Liver (tissue), 9 donors: ENCODE data around the gene PPP1R14D. TPM values are rescaled to one million over a fixed set of nuclear protein-coding genes. Genes with fewer than 3 reads are reported as not detected.

Experiments used
- DNase-seq: peaks from one replicate; pipeline ENCODE4 v3.0.0-alpha.2; 2017; ENCODE audit warnings: low spot score
- H3K27ac ChIP-seq, 2 donors: one replicate each; pipeline ENCODE4 v1.7.0; 2013; ENCODE audit warnings: inconsistent platforms in 2 of 2, low read length in 2 of 2, control low read depth in 1 of 2, low read depth in 1 of 2, mild to moderate bottlenecking in 1 of 2
- H3K27me3 ChIP-seq, 4 donors: one replicate each; pipeline versions ENCODE4 v1.6.1 to v1.7.0; 2013; ENCODE audit warnings: low read length in 3 of 4, inconsistent platforms in 1 of 4, mild to moderate bottlenecking in 1 of 4, moderate library complexity in 1 of 4; ENCODE audit not compliant: control insufficient read depth in 4 of 4, insufficient read depth in 4 of 4
- H3K36me3 ChIP-seq, 4 donors: one replicate each; pipeline versions ENCODE4 v1.6.1 to v1.7.0; 2013; ENCODE audit warnings: low read length in 3 of 4, mild to moderate bottlenecking in 3 of 4, low read depth in 1 of 4, moderate library complexity in 1 of 4; ENCODE audit not compliant: control insufficient read depth in 4 of 4, insufficient read depth in 3 of 4
- H3K4me1 ChIP-seq, 4 donors: one replicate each; pipeline versions ENCODE4 v1.6.1 to v1.7.0; 2013; ENCODE audit warnings: low read length in 3 of 4, mild to moderate bottlenecking in 3 of 4, moderate library complexity in 1 of 4; ENCODE audit not compliant: control insufficient read depth in 4 of 4, insufficient read depth in 4 of 4
- H3K4me3 ChIP-seq, 3 donors: one replicate each; pipeline versions ENCODE4 v1.6.1 to v1.7.0; 2013; ENCODE audit warnings: low read length in 3 of 3, control low read depth in 1 of 3, low read depth in 1 of 3, mild to moderate bottlenecking in 1 of 3
- H3K9ac ChIP-seq, 2 donors: one replicate each; pipeline ENCODE4 v1.7.0; 2013; ENCODE audit warnings: low read length in 2 of 2, mild to moderate bottlenecking in 2 of 2, moderate library complexity in 2 of 2, control low read depth in 1 of 2, low read depth in 1 of 2
- H3K9me3 ChIP-seq, 4 donors: one replicate each; pipeline versions ENCODE4 v1.6.1 to v1.7.0; 2013; ENCODE audit warnings: low read length in 3 of 4; ENCODE audit not compliant: control insufficient read depth in 4 of 4
- FOXA2 ChIP-seq: IDR thresholded peaks from 2 replicates; pipeline ENCODE4 v1.6.1; 2016; ENCODE audit warnings: antibody characterized with exemption
- RXRA ChIP-seq, 2 donors: IDR thresholded peaks; 2 replicates each; pipeline ENCODE4 v1.6.1; 2017 to 2018; ENCODE audit warnings: antibody characterized with exemption in 2 of 2, mild to moderate bottlenecking in 1 of 2
- TAF1 ChIP-seq: conservative IDR thresholded peaks from 2 replicates; pipeline ENCODE4 v1.6.1; 2016; ENCODE audit warnings: antibody characterized with exemption, mild to moderate bottlenecking
- WGBS: extraction: QIAGEN DNeasy Blood & Tissue Kit; methylation state at CpG from one replicate; pipeline ENCODE4 v1.1.7; 2013; 5-methylcytosine and 5-hydroxymethylcytosine counted together
- polyA plus RNA-seq, 2 donors: library from polyadenylated mRNA; stranded (reverse) in 1 of 2; unstranded in 1 of 2; fragments of 200-250 nt in 1 of 2; fragments of >200 nt in 1 of 2; fragmentation: Nextera tagmentation in 1 of 2; extraction: Ambion mirVana in 1 of 2; gene quantifications; one replicate each; pipeline versions ENCODE4 v1.2.1 to v1.2.3, GENCODE V29; 2013 to 2015
- total RNA-seq, 2 donors: library from RNA; depleted of rRNA; stranded (reverse); fragments of >200 nt; gene quantifications; one replicate each; pipeline ENCODE4 v1.2.3, GENCODE V29; 2014
- TF ChIP-seq, protein P1 (sequence below): IDR thresholded peaks from 2 replicates; pipeline ENCODE4 v1.6.1; 2016; ENCODE audit warnings: antibody characterized with exemption
- TF ChIP-seq, protein P2 (sequence below): fragments of 150-350 bp; IDR thresholded peaks from 2 replicates; pipeline ENCODE4 v1.5.1; 2017; ENCODE audit warnings: improper control_type of control experiment, low read depth, low read length; ENCODE audit not compliant: missing input control
- TF ChIP-seq, protein P3 (sequence below): IDR thresholded peaks from 2 replicates; pipeline ENCODE4 v1.6.1; 2016; ENCODE audit warnings: antibody characterized with exemption
- donor health status: healthy.
- donor health status: healthy.
- donor health status: healthy.
- donor health status: healthy.
- donor health status: healthy.

The PPP1R14D gene
- total and polyA plus RNA-seq, 4 donors = not detected

DNA sequence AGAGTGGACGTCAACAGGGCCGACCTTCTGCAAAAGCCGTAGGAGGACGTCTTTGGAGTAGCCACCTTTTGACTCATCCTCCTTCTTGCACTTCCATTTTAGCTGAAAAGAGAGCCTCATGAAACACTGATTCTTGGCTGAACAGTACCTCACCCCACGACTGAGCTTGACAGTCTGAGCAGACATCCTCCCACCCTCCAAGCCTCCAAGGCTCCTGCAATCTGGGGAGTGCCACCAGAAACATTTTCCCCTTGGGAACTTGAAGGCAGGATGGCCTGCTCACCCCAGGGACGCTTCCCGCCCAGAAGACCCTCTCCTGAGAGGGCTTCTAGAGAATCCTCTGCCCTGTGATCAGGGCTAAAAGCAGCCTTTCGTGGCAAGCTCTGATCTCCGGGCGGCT is 53.5 kb downstream of the PPP1R14D start:
- Histone ChIP-seq H3K27me3 (no peaks in the 10 kb centered on the region), H3K4me3 (no peak overlapping the region), H3K9ac (no peak overlapping the region), H3K27ac (no peak overlapping the region), H3K36me3 (peaks cover 4 to 33% (median 22%) of the 10 kb centered on the region in 4 donors), H3K4me1 (peaks cover 4 to 43% (median 36%) of the 10 kb centered on the region in 4 donors), H3K9me3 (no peaks in the 10 kb centered on the region)
- TF ChIP-seq, protein P1, sequence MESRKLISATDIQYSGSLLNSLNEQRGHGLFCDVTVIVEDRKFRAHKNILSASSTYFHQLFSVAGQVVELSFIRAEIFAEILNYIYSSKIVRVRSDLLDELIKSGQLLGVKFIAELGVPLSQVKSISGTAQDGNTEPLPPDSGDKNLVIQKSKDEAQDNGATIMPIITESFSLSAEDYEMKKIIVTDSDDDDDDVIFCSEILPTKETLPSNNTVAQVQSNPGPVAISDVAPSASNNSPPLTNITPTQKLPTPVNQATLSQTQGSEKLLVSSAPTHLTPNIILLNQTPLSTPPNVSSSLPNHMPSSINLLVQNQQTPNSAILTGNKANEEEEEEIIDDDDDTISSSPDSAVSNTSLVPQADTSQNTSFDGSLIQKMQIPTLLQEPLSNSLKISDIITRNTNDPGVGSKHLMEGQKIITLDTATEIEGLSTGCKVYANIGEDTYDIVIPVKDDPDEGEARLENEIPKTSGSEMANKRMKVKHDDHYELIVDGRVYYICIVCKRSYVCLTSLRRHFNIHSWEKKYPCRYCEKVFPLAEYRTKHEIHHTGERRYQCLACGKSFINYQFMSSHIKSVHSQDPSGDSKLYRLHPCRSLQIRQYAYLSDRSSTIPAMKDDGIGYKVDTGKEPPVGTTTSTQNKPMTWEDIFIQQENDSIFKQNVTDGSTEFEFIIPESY = no peak
- TF ChIP-seq RXRA (IDR thresholded peaks at IDR 0.05) = no peak
- no peak for DNase-seq
- 95% methylated on average over 10 of the region's 10 CpGs for WGBS

DNA sequence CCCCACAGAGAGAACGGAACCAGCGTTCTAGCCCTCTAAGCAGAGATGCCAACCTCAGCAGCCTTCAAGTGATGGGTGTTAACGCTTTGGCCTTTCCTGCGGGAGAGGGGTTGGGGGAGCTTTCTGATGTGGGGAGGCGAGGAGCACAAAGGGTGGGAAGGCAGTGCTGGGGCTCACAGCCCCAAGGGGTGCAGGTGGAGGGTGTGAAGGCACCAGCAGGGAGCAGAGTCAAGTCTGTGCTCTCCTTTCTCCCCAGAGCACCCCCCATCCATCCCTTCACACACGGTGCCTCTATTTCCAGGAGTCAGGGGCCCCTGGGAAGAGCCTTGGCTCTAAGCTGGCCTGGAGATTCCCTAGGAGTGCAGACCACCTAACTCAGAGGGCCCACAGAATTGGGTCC is 54.6 kb downstream of the PPP1R14D start:
- Histone ChIP-seq H3K27me3 (no peaks in the 10 kb centered on the region), H3K4me1 (peaks cover 4 to 54% (median 39%) of the 10 kb centered on the region in 4 donors)
- 92% methylated on average over 6 of the region's 6 CpGs for WGBS

DNA sequence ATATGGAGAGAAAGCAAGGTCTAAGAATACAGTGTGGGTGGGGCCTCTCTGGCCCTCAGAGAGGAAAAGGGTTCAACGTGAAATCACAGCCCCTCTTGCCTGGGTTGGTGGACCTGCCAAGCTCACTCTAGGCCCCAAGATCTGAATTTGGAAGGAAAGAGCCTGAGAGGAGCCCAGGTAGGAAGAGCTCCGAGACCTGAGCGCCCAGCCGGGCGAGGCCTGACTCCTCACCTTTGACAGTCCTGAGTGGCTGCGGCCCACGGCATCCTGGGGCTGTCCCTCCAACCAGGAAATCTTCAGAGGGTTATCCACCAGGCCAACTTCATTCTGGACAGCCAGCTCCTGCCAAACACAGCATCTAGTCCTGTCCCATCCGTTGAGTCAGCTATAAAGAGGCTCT is 55.0 kb downstream of the PPP1R14D start:
- TF ChIP-seq, protein P1 = no peak
- TF ChIP-seq RXRA (IDR thresholded peaks at IDR 0.05) = no peak
- TF ChIP-seq TAF1 = no peak
- TF ChIP-seq FOXA2 = no peak
- TF ChIP-seq, protein P2, sequence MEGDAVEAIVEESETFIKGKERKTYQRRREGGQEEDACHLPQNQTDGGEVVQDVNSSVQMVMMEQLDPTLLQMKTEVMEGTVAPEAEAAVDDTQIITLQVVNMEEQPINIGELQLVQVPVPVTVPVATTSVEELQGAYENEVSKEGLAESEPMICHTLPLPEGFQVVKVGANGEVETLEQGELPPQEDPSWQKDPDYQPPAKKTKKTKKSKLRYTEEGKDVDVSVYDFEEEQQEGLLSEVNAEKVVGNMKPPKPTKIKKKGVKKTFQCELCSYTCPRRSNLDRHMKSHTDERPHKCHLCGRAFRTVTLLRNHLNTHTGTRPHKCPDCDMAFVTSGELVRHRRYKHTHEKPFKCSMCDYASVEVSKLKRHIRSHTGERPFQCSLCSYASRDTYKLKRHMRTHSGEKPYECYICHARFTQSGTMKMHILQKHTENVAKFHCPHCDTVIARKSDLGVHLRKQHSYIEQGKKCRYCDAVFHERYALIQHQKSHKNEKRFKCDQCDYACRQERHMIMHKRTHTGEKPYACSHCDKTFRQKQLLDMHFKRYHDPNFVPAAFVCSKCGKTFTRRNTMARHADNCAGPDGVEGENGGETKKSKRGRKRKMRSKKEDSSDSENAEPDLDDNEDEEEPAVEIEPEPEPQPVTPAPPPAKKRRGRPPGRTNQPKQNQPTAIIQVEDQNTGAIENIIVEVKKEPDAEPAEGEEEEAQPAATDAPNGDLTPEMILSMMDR = no peak
- WGBS = 91% methylated on average over 8 of the region's 8 CpGs

More for the DNA sequence above, 54.6 kb downstream of the PPP1R14D start:
- Histone ChIP-seq H3K9me3 (no peaks in the 10 kb centered on the region), H3K36me3 (peaks cover 1 to 24% (median 17%) of the 10 kb centered on the region in 4 donors), H3K27ac (no peak overlapping the region), H3K9ac (no peak overlapping the region), H3K4me3 (no peak overlapping the region)
- TF ChIP-seq, protein P2 = no peak
- TF ChIP-seq, protein P3, sequence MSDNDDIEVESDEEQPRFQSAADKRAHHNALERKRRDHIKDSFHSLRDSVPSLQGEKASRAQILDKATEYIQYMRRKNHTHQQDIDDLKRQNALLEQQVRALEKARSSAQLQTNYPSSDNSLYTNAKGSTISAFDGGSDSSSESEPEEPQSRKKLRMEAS = no peak
- no peak for DNase-seq

More for the DNA sequence above, 55.0 kb downstream of the PPP1R14D start:
- Histone ChIP-seq H3K4me3 (no peak overlapping the region), H3K9me3 (no peaks in the 10 kb centered on the region), H3K9ac (no peak overlapping the region), H3K27ac (no peak overlapping the region), H3K4me1 (peaks cover 4 to 58% (median 40%) of the 10 kb centered on the region in 4 donors), H3K36me3 (peaks cover 1 to 21% (median 13%) of the 10 kb centered on the region in 4 donors), H3K27me3 (no peaks in the 10 kb centered on the region)
- DNase-seq = no peak
